SK-N-SH (cell line): ENCODE results near the gene UBAC2. TPM values are rescaled to one million over a fixed set of nuclear protein-coding genes. Genes with fewer than 3 reads are reported as not detected.

Experiments used
- CTCF ChIA-PET: fragments of 300-600, 350-600 bp; formaldehyde crosslinking; extraction: SDS; loops from one replicate; lab custom pipeline; 2021; lab: Yijun Ruan, JAX
- POLR2A ChIA-PET: fragments of 350-600 bp; sonication (Branson Sonifier 250); formaldehyde crosslinking; extraction: SDS; loops from one replicate; lab custom pipeline; 2020; ENCODE audit warnings: antibody characterized with exemption, inconsistent platforms; lab: Yijun Ruan, JAX
- DNase-seq: peaks from one replicate; pipeline ENCODE4 v3.0.0; 2012
- H2AFZ ChIP-seq: fragments of 200-600 bp; sonication (generic); 2 replicates; pipeline ENCODE4 v1.8.1; 2016; ENCODE audit warnings: antibody characterized with exemption, mild to moderate bottlenecking, low read depth
- H3F3A ChIP-seq: fragments of 200-600 bp; sonication (generic); replicated peaks from 2 replicates; pipeline ENCODE3; 2016; ENCODE audit warnings: antibody characterized with exemption, mild to moderate bottlenecking; ENCODE audit not compliant: insufficient read depth
- H3K27ac ChIP-seq, 2 experiments: fragments of 200-500 bp in 1 of 2; fragments of 200-600 bp in 1 of 2; sonication (Bioruptor generic) in 1 of 2; sonication (generic), shearing (Covaris generic) in 1 of 2; 2 replicates each; pipeline versions ENCODE4 v1.5.1 to v1.6.1; 2014 to 2016; ENCODE audit warnings: low read depth in 2 of 2, inconsistent platforms in 1 of 2, low read length in 1 of 2, mild to moderate bottlenecking in 1 of 2, mixed read lengths in 1 of 2
- H3K27me3 ChIP-seq: fragments of 200-600 bp; sonication (generic), shearing (Covaris generic); 2 replicates; pipeline ENCODE4 v1.6.1; 2016; ENCODE audit warnings: mixed run types; ENCODE audit not compliant: insufficient read depth
- H3K36me3 ChIP-seq, 2 experiments: fragments of 200-500 bp in 1 of 2; fragments of 200-600 bp in 1 of 2; sonication (Bioruptor generic) in 1 of 2; sonication (generic) in 1 of 2; replicated peaks in 1 of 2; 2 replicates each; pipeline versions ENCODE3 to v1.5.1; 2014 to 2016; ENCODE audit warnings: low read length in 1 of 2, mild to moderate bottlenecking in 1 of 2; ENCODE audit not compliant: insufficient read depth in 2 of 2, control insufficient read depth in 1 of 2
- H3K4me1 ChIP-seq, 2 experiments: fragments of 200-500 bp in 1 of 2; fragments of 200-600 bp in 1 of 2; sonication (Bioruptor generic) in 1 of 2; sonication (generic), shearing (Covaris generic) in 1 of 2; 2 replicates each; pipeline versions ENCODE4 v1.5.1 to v1.6.1; 2014 to 2016; ENCODE audit warnings: low read depth in 1 of 2, low read length in 1 of 2, mixed run types in 1 of 2; ENCODE audit not compliant: insufficient read depth in 2 of 2, control insufficient read depth in 1 of 2
- H3K4me2 ChIP-seq: fragments of 200-600 bp; sonication (generic), shearing (Covaris generic); 2 replicates; pipeline ENCODE4 v1.6.1; 2017; ENCODE audit warnings: mixed run types
- H3K4me3 ChIP-seq, 2 experiments: fragments of 200-500 bp in 1 of 2; fragments of 200-600 bp in 1 of 2; sonication (Bioruptor generic) in 1 of 2; sonication (generic), shearing (Covaris generic) in 1 of 2; 2 replicates each; pipeline versions ENCODE4 v1.5.1 to v1.8.1; 2014 to 2016; ENCODE audit warnings: low read depth in 2 of 2, inconsistent platforms in 1 of 2, low read length in 1 of 2, mild to moderate bottlenecking in 1 of 2, mixed read lengths in 1 of 2, moderate library complexity in 1 of 2
- H3K79me2 ChIP-seq: fragments of 200-600 bp; sonication (generic); 2 replicates; pipeline ENCODE4 v1.8.1; 2017; ENCODE audit warnings: mild to moderate bottlenecking; ENCODE audit not compliant: insufficient read depth
- H3K9ac ChIP-seq: fragments of 200-600 bp; sonication (generic); 2 replicates; pipeline ENCODE4 v1.6.1; 2017; ENCODE audit warnings: mixed run types
- H3K9me2 ChIP-seq: fragments of 200-600 bp; sonication (generic); 2 replicates; pipeline ENCODE4 v1.6.1; 2017; ENCODE audit warnings: mixed run types
- H3K9me3 ChIP-seq: fragments of 200-600 bp; sonication (generic); 2 replicates; pipeline ENCODE4 v1.6.1; 2017; ENCODE audit warnings: mixed run types, mild to moderate bottlenecking, moderate library complexity
- H4K20me1 ChIP-seq: fragments of 200-600 bp; sonication (generic); 2 replicates; pipeline ENCODE4 v1.6.1; 2017; ENCODE audit warnings: mild to moderate bottlenecking, mixed run types; ENCODE audit not compliant: insufficient read depth
- CHD2 ChIP-seq: fragments of 150-350 bp; IDR thresholded peaks from 2 replicates; pipeline ENCODE4 v1.6.1; 2018; ENCODE audit warnings: low read length; ENCODE audit not compliant: partially characterized antibody
- EZH2phosphoT487 ChIP-seq: fragments of 200-600 bp; sonication (generic); IDR thresholded peaks from 2 replicates; pipeline ENCODE4 v1.6.1; 2017; ENCODE audit warnings: low read depth, mixed run types, mild to moderate bottlenecking, antibody characterized with exemption, moderate library complexity, borderline replicate concordance
- FOSL2 ChIP-seq: IDR thresholded peaks from 2 replicates; pipeline ENCODE4 v1.4.0; 2012; ENCODE audit warnings: low read depth, mild to moderate bottlenecking, moderate library complexity, borderline replicate concordance
- GABPA ChIP-seq: IDR thresholded peaks from 2 replicates; pipeline ENCODE4 v1.4.0; 2012; ENCODE audit warnings: low read depth, mild to moderate bottlenecking
- GATA2 ChIP-seq: sonication (generic); formaldehyde crosslinking; IDR thresholded peaks from 2 replicates; pipeline ENCODE4 v1.5.0; 2020; ENCODE audit warnings: mild to moderate bottlenecking, missing genetic modification reagents
- IRF3 ChIP-seq: fragments of 150-350 bp; IDR thresholded peaks from 2 replicates; pipeline ENCODE4 v1.6.1; 2016; ENCODE audit warnings: mild to moderate bottlenecking, low read depth, low read length
- MAX ChIP-seq: IDR thresholded peaks from 2 replicates; pipeline ENCODE4 v1.4.0; 2012; ENCODE audit warnings: low read depth
- NRF1 ChIP-seq: IDR thresholded peaks from 2 replicates; pipeline ENCODE4 v1.6.1; 2012; ENCODE audit warnings: low read depth, mild to moderate bottlenecking, low read length
- POLR2AphosphoS5 ChIP-seq: IDR thresholded peaks from 2 replicates; pipeline ENCODE4 v1.6.1; 2012; ENCODE audit warnings: low read depth, low read length
- RAD21 ChIP-seq: IDR thresholded peaks from 2 replicates; pipeline ENCODE4 v1.6.1; 2012; ENCODE audit warnings: mild to moderate bottlenecking, low read length
- RCOR1 ChIP-seq: fragments of 150-350 bp; IDR thresholded peaks from 2 replicates; pipeline ENCODE4 v1.6.1; 2017; ENCODE audit warnings: antibody characterized with exemption, low read length
- REST ChIP-seq: IDR thresholded peaks from 2 replicates; pipeline ENCODE4 v1.6.1; 2012; ENCODE audit warnings: mild to moderate bottlenecking, low read depth, low read length, moderate library complexity
- RFX5 ChIP-seq: IDR thresholded peaks from 2 replicates; pipeline ENCODE4 v1.6.1; 2012; ENCODE audit warnings: mild to moderate bottlenecking, improper control_type of control experiment, low read length
- RXRA ChIP-seq: IDR thresholded peaks from 2 replicates; pipeline ENCODE4 v1.4.0; 2012; ENCODE audit warnings: low read depth, mild to moderate bottlenecking, borderline replicate concordance
- SIN3A ChIP-seq: IDR thresholded peaks from 2 replicates; pipeline ENCODE4 v1.6.1; 2012; ENCODE audit warnings: low read depth, mild to moderate bottlenecking, low read length, moderate library complexity, borderline replicate concordance
- SMC3 ChIP-seq: IDR thresholded peaks from 2 replicates; pipeline ENCODE4 v1.6.1; 2012; ENCODE audit warnings: low read depth, low read length, improper control_type of control experiment
- TCF12 ChIP-seq: IDR thresholded peaks from 2 replicates; pipeline ENCODE4 v1.4.0; 2012
- TEAD4 ChIP-seq: IDR thresholded peaks from 2 replicates; pipeline ENCODE4 v1.4.0; 2012; ENCODE audit warnings: mild to moderate bottlenecking, borderline replicate concordance; ENCODE audit not compliant: insufficient read depth
- polyA plus RNA-seq, 3 experiments: library from polyadenylated mRNA; depleted of rRNA; stranded (reverse); fragments of >200 nt; gene quantifications; 2 replicates each; pipeline ENCODE4 v1.2.3, GENCODE V29; 2012
- TF ChIP-seq, protein P1 (sequence below): IDR thresholded peaks from 2 replicates; pipeline ENCODE4 v1.4.0; 2012; ENCODE audit warnings: low read depth, borderline replicate concordance
- TF ChIP-seq, protein P2 (sequence below): fragments of 200-600 bp; sonication (generic); IDR thresholded peaks from 2 replicates; pipeline ENCODE4 v1.6.1; 2017; ENCODE audit warnings: antibody characterized with exemption, mild to moderate bottlenecking, moderate library complexity

UBAC2 gene
- polyA plus RNA-seq, 1 of the 3 experiments (the other 2 are of a cell fraction), result 79.0 TPM

GRCh38 chr13:99297331-99297730 is 96.7 kb downstream of the UBAC2 start:
- TF ChIP-seq NRF1, result no peak
- TF ChIP-seq TCF12, result no peak
- no peak for TF ChIP-seq RAD21
- no peak for TF ChIP-seq RXRA
- TF ChIP-seq GATA2 (CRISPR knock-in tag), result no peak
- no peak for TF ChIP-seq REST
- no peak for TF ChIP-seq GABPA
- no peak for TF ChIP-seq TEAD4
- TF ChIP-seq, protein P1, sequence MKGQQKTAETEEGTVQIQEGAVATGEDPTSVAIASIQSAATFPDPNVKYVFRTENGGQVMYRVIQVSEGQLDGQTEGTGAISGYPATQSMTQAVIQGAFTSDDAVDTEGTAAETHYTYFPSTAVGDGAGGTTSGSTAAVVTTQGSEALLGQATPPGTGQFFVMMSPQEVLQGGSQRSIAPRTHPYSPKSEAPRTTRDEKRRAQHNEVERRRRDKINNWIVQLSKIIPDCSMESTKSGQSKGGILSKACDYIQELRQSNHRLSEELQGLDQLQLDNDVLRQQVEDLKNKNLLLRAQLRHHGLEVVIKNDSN, result no peak
- TF ChIP-seq FOSL2, result no peak
- no peak for TF ChIP-seq IRF3
- no peak for TF ChIP-seq SIN3A
- no peak for TF ChIP-seq SMC3
- no peak for TF ChIP-seq CHD2
- TF ChIP-seq RCOR1, result no peak
- TF ChIP-seq EZH2phosphoT487, result no peak
- no peak for TF ChIP-seq POLR2AphosphoS5
- TF ChIP-seq, protein P2, sequence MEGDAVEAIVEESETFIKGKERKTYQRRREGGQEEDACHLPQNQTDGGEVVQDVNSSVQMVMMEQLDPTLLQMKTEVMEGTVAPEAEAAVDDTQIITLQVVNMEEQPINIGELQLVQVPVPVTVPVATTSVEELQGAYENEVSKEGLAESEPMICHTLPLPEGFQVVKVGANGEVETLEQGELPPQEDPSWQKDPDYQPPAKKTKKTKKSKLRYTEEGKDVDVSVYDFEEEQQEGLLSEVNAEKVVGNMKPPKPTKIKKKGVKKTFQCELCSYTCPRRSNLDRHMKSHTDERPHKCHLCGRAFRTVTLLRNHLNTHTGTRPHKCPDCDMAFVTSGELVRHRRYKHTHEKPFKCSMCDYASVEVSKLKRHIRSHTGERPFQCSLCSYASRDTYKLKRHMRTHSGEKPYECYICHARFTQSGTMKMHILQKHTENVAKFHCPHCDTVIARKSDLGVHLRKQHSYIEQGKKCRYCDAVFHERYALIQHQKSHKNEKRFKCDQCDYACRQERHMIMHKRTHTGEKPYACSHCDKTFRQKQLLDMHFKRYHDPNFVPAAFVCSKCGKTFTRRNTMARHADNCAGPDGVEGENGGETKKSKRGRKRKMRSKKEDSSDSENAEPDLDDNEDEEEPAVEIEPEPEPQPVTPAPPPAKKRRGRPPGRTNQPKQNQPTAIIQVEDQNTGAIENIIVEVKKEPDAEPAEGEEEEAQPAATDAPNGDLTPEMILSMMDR, result no peak
- TF ChIP-seq MAX, result no peak
- TF ChIP-seq RFX5, result no peak
- TF ChIP-seq, all 33 proteins: peak for 0
- POLR2A ChIA-PET, result no interaction called here
- Histone ChIP-seq H2AFZ (no peak overlapping the region), H3K27ac (no peak overlapping the region), H3K9me3 (no peaks in the 10 kb centered on the region), H3K79me2 (no peaks in the 10 kb centered on the region), H4K20me1 (no peaks in the 10 kb centered on the region), H3K4me1 (peaks cover 5 to 11% of the 10 kb centered on the region in 2 experiments; a peak in 2 of 4 replicates), H3K4me2 (no peak overlapping the region), H3K4me3 (no peak overlapping the region), H3K9ac (no peak overlapping the region), H3F3A (no peaks in the 10 kb centered on the region), H3K9me2 (no peaks in the 10 kb centered on the region), H3K27me3 (no peaks in the 10 kb centered on the region), H3K36me3 (peaks cover 4 to 5% of the 10 kb centered on the region in 2 experiments)
- DNase-seq, result no peak
- CTCF ChIA-PET, result interaction anchor here (1.0 to 2.6 kb wide), 4 partner anchors 28 to 139 kb away, joined by 5 to 11 read pairs (median 7); no protein-coding TSS in a partner anchor
